Esophagus muscularis mucosa (tissue), 2 donors: ENCODE measurements around the gene NACA.

Experiments
- POLR2A ChIP-seq: fragments of 450-650 bp; IDR thresholded peaks from one replicate; pipeline ENCODE4 v1.6.1; 2017; ENCODE audit warnings: antibody characterized with exemption, moderate library complexity, mild to moderate bottlenecking, low read depth
- POLR2AphosphoS5 ChIP-seq, 2 donors: sonication (generic); formaldehyde crosslinking; IDR thresholded peaks; one replicate each; pipeline ENCODE4 v1.6.1; 2017; ENCODE audit warnings: antibody characterized with exemption in 2 of 2

GRCh38 chr12:56678852-56679251, 46.2 kb downstream of the NACA start:
- TF ChIP-seq POLR2A (no peak), POLR2AphosphoS5 (IDR thresholded peaks at IDR 0.05) (no peak)
